Sigmoid colon (tissue), 7 donors: ENCODE data around the gene PRR3. TPM values are rescaled to one million over a fixed set of nuclear protein-coding genes. Genes with fewer than 3 reads are reported as not detected.

Source experiments
- DNase-seq: peaks from one replicate; pipeline ENCODE4 v3.0.0-alpha.2; 2019
- H3K27ac ChIP-seq, 4 donors: fragments of 200-600 bp; sonication (generic); one replicate each; pipeline ENCODE4 v1.5.1; 2016 to 2019; ENCODE audit warnings: mild to moderate bottlenecking in 1 of 4
- H3K27me3 ChIP-seq, 3 donors: fragments of 200-600 bp; sonication (generic); one replicate each; pipeline ENCODE4 v1.5.1; 2019; ENCODE audit warnings: mild to moderate bottlenecking in 1 of 3
- H3K36me3 ChIP-seq, 4 donors: fragments of 200-600 bp; sonication (generic); one replicate each; pipeline ENCODE4 v1.5.1; 2016 to 2019
- H3K4me1 ChIP-seq, 4 donors: fragments of 200-600 bp; sonication (generic); one replicate each; pipeline ENCODE4 v1.5.1; 2017 to 2019
- H3K4me3 ChIP-seq, 4 donors: fragments of 200-600 bp; sonication (generic); one replicate each; pipeline ENCODE4 v1.5.1; 2017 to 2019; ENCODE audit warnings: mild to moderate bottlenecking in 2 of 4, moderate library complexity in 1 of 4
- H3K9me3 ChIP-seq, 4 donors: fragments of 200-600 bp in 3 of 4; sonication (generic) in 3 of 4; one replicate each; pipeline versions ENCODE4 v1.5.1 to v1.6.1; 2013 to 2019
- CTCF ChIP-seq, 4 experiments: fragments of 450-650 bp in 3 of 4; fragments of 200-600 bp in 1 of 4; IDR thresholded peaks; one replicate each; pipeline ENCODE4 v1.5.1; 2016 to 2019; ENCODE audit warnings: antibody characterized with exemption in 4 of 4, mild to moderate bottlenecking in 3 of 4, moderate library complexity in 2 of 4
- EP300 ChIP-seq, 4 donors: sonication (generic); formaldehyde crosslinking; IDR thresholded peaks; one replicate each; pipeline ENCODE4 v1.6.1; 2017; ENCODE audit warnings: antibody characterized with exemption in 4 of 4
- POLR2A ChIP-seq, 2 donors: fragments of 450-650 bp; IDR thresholded peaks; one replicate each; pipeline ENCODE4 v1.6.1; 2016; ENCODE audit warnings: antibody characterized with exemption in 2 of 2, mild to moderate bottlenecking in 2 of 2, moderate library complexity in 2 of 2
- POLR2AphosphoS5 ChIP-seq, 4 donors: sonication (generic); formaldehyde crosslinking; IDR thresholded peaks; one replicate each; pipeline ENCODE4 v1.6.1; 2017; ENCODE audit warnings: antibody characterized with exemption in 4 of 4
- WGBS, 2 donors: extraction: QIAGEN DNeasy Blood & Tissue Kit; methylation state at CpG; one replicate each; pipeline ENCODE4 v1.1.7; 2013; 5-methylcytosine and 5-hydroxymethylcytosine counted together
- intact Hi-C: fragments of 100-400 bp; cut with DNase I; formaldehyde crosslinking; loops from one replicate; pipeline ENCODE4 v1.15.1; 2023
- polyA plus RNA-seq, 3 donors: library from polyadenylated mRNA; stranded (reverse); fragments of 200-250 nt; gene quantifications; one replicate each; pipeline ENCODE4 v1.2.3, GENCODE V29; 2013
- total RNA-seq, 4 donors: library from RNA; depleted of rRNA; stranded (reverse); fragments of >200 nt; gene quantifications; one replicate each; pipeline ENCODE4 v1.1.0, GENCODE V29; 2016
- donor health status: healthy with polysubstance abuse.
- donor health status: Bipolar disorder and iron deficiency.
- donor health status: healthy.

Gene PRR3
- total and polyA plus RNA-seq, 7 donors, result 2.8 to 21.1 (median 3.9) TPM

GRCh38 chr6:30548375-30548774 is 8.7 kb upstream of the PRR3 start:
- intact Hi-C loops, result loop anchor here (10.0 kb wide), 1 partner anchor 204 kb away; the partner anchor contains the start of gene RPP21
- TF ChIP-seq EP300 (IDR thresholded peaks at IDR 0.05), result no peak
- TF ChIP-seq POLR2AphosphoS5 (IDR thresholded peaks at IDR 0.05), result no peak
- TF ChIP-seq POLR2A (IDR thresholded peaks at IDR 0.05), result no peak
- TF ChIP-seq CTCF (IDR thresholded peaks at IDR 0.05), result no peak
- Histone ChIP-seq H3K27ac (no peak overlapping the region), H3K4me1 (no peaks in the 10 kb centered on the region), H3K9me3 (no peaks in the 10 kb centered on the region), H3K4me3 (no peak overlapping the region), H3K27me3 (no peaks in the 10 kb centered on the region), H3K36me3 (peaks cover 16 to 84% (median 36%) of the 10 kb centered on the region in 4 donors)
- no peak for DNase-seq
- 75 to 81% methylated on average over 2 of the region's 2 CpGs for WGBS, 2 donors

GRCh38 chr6:30554404-30554803 is 2.7 kb upstream of the PRR3 start:
- intact Hi-C loops, result no loop called here
- Histone ChIP-seq H3K9me3 (no peaks in the 10 kb centered on the region), H3K4me3 (no peak overlapping the region), H3K36me3 (peaks cover 22 to 52% (median 24%) of the 10 kb centered on the region in 4 donors), H3K27me3 (no peaks in the 10 kb centered on the region), H3K4me1 (peaks cover 0 to 28% (median 21%) of the 10 kb centered on the region in 4 donors), H3K27ac (peak overlapping the region in 3 of 4 donors; percentile 97 to 100 (median 98))
- WGBS, 2 donors, result 95 to 96% methylated on average over 4 of the region's 4 CpGs
- DNase-seq, result no peak
- TF ChIP-seq POLR2A (IDR thresholded peaks at IDR 0.05) (no peak), EP300 (IDR thresholded peaks at IDR 0.05) (no peak), CTCF (IDR thresholded peaks at IDR 0.05) (no peak), POLR2AphosphoS5 (IDR thresholded peaks at IDR 0.05) (no peak)

GRCh38 chr6:30554962-30555815 is 1.9 kb upstream of the PRR3 start:
- Histone ChIP-seq H3K9me3 (no peaks in the 10 kb centered on the region), H3K4me3 (peak overlapping the region; percentile 77 to 94 (median 85)), H3K27ac (peak overlapping the region; percentile 96 to 100 (median 98)), H3K27me3 (no peaks in the 10 kb centered on the region), H3K4me1 (peaks cover 0 to 28% (median 21%) of the 10 kb centered on the region in 4 donors), H3K36me3 (peaks cover 19 to 45% (median 24%) of the 10 kb centered on the region in 4 donors)
- 18 to 20% methylated on average over 34 of the region's 34 CpGs for WGBS, 2 donors
- intact Hi-C loops, result no loop called here
- TF ChIP-seq CTCF (IDR thresholded peaks at IDR 0.05) (no peak), POLR2A (IDR thresholded peaks at IDR 0.05) (no peak), POLR2AphosphoS5 (IDR thresholded peaks at IDR 0.05) (no peak), EP300 (IDR thresholded peaks at IDR 0.05) (no peak)
- DNase-seq, result peak; percentile 87

- WGBS, 2 donors, result 0 to 1% methylated on average over 15 of the region's 15 CpGs
- peak overlapping the region; percentile 77 to 94 (median 85) for H3K4me3 ChIP-seq
- H3K36me3 ChIP-seq, result peaks cover 18 to 40% (median 22%) of the 10 kb centered on the region in 4 donors
- DNase-seq, result no peak
- intact Hi-C loops, result loop anchor here (2.0 kb wide), 1 partner anchor 15 kb away; the partner anchor contains the start of gene ABCF1
- no peaks in the 10 kb centered on the region for H3K27me3 ChIP-seq
- peak overlapping the region; percentile 96 to 100 (median 98) for H3K27ac ChIP-seq
- TF ChIP-seq CTCF (IDR thresholded peaks at IDR 0.05) (no peak), EP300 (IDR thresholded peaks at IDR 0.05) (peak in 1 of 4 donors; percentile 11)
- peaks cover 0 to 28% (median 21%) of the 10 kb centered on the region in 4 donors for H3K4me1 ChIP-seq
- H3K9me3 ChIP-seq, result no peaks in the 10 kb centered on the region
Measured at GRCh38 chr6:30555816-30556065, 1.4 kb upstream of the PRR3 start.
